Gastrocnemius medialis (tissue), 4 donors: Measurements from ENCODE around the gene PPP1R12B.
"Not testable (repeated sequence)": the region's sequence is repeated elsewhere in the genome, so short reads cannot be mapped to it uniquely, and the experiment has no call there.

Experiments
- POLR2A ChIP-seq, 2 donors: fragments of 450-650 bp; IDR thresholded peaks; one replicate each; pipeline ENCODE4 v1.6.1; 2017; ENCODE audit warnings: antibody characterized with exemption in 2 of 2, mild to moderate bottlenecking in 2 of 2, moderate library complexity in 2 of 2
- TF ChIP-seq, protein P1 (sequence below), 5 experiments: fragments of 450-650 bp in 3 of 5; fragments of 200-600 bp in 2 of 5; sonication (generic) in 2 of 5; IDR thresholded peaks in 4 of 5; conservative IDR thresholded peaks in 1 of 5; 1 replicate in 4 of 5; 2 replicates in 1 of 5; pipeline ENCODE4 v1.5.1; 2016 to 2019; ENCODE audit warnings: antibody characterized with exemption in 5 of 5, mild to moderate bottlenecking in 3 of 5, moderate library complexity in 3 of 5

DNA sequence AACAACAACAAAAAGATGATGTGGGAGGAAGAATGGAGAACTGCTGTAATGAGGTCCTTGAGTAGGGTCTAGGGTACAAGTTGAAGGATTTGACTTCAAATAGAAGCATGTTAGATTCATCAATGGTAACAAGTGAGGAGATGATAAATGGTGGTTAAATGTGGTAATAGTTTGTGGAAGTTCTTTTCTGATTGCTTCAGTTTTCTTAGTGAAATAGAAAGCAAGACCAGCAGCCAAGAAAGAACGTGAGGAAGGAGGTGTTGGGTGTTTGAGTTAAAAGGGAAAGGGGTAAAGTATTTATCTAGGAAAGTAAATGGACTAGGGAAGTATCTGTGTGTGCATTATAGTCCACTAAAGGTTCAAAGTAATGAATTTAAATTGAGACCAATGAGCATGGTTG lies 177.6 kb downstream of the PPP1R12B start:
- TF ChIP-seq, protein P1, sequence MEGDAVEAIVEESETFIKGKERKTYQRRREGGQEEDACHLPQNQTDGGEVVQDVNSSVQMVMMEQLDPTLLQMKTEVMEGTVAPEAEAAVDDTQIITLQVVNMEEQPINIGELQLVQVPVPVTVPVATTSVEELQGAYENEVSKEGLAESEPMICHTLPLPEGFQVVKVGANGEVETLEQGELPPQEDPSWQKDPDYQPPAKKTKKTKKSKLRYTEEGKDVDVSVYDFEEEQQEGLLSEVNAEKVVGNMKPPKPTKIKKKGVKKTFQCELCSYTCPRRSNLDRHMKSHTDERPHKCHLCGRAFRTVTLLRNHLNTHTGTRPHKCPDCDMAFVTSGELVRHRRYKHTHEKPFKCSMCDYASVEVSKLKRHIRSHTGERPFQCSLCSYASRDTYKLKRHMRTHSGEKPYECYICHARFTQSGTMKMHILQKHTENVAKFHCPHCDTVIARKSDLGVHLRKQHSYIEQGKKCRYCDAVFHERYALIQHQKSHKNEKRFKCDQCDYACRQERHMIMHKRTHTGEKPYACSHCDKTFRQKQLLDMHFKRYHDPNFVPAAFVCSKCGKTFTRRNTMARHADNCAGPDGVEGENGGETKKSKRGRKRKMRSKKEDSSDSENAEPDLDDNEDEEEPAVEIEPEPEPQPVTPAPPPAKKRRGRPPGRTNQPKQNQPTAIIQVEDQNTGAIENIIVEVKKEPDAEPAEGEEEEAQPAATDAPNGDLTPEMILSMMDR (IDR thresholded peaks at IDR 0.05 in 4 of 5, conservative IDR thresholded peaks at IDR 0.05 in 1 of 5): not testable (repeated sequence)
- TF ChIP-seq POLR2A (IDR thresholded peaks at IDR 0.05): not testable (repeated sequence)
